ENCODE data around the gene FBXL16.

GRCh38 chr16:693766-694165 is 11.8 kb downstream of the FBXL16 start:
- TF ChIP-seq, protein P1, sequence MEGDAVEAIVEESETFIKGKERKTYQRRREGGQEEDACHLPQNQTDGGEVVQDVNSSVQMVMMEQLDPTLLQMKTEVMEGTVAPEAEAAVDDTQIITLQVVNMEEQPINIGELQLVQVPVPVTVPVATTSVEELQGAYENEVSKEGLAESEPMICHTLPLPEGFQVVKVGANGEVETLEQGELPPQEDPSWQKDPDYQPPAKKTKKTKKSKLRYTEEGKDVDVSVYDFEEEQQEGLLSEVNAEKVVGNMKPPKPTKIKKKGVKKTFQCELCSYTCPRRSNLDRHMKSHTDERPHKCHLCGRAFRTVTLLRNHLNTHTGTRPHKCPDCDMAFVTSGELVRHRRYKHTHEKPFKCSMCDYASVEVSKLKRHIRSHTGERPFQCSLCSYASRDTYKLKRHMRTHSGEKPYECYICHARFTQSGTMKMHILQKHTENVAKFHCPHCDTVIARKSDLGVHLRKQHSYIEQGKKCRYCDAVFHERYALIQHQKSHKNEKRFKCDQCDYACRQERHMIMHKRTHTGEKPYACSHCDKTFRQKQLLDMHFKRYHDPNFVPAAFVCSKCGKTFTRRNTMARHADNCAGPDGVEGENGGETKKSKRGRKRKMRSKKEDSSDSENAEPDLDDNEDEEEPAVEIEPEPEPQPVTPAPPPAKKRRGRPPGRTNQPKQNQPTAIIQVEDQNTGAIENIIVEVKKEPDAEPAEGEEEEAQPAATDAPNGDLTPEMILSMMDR (IDR thresholded peaks at IDR 0.05), result no peak
- TF ChIP-seq POLR2A (IDR thresholded peaks at IDR 0.05), result no peak

Data from body of pancreas (tissue), 4 donors.